Measurements from ENCODE around the gene JPH2.

DNA sequence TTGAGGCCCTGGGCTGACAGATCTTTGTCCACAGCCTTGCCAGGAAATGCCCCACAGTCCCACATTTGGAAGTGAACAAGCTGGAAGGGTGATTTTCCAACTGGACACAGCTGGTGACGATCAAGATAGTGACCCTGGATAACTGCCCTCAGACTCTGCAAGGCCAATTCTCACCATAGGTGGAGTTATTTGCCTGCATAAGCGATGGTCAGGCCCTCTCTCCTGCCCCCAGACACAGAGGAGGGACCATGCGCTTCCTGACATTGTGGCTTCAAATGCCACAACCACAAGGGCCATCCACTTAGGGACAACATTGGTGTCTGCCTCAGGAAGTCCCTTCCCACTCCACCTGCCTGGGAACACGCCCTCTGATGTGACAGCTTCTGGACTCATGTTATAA, 96.0 kb downstream of the JPH2 start:
- TF ChIP-seq, protein P1, sequence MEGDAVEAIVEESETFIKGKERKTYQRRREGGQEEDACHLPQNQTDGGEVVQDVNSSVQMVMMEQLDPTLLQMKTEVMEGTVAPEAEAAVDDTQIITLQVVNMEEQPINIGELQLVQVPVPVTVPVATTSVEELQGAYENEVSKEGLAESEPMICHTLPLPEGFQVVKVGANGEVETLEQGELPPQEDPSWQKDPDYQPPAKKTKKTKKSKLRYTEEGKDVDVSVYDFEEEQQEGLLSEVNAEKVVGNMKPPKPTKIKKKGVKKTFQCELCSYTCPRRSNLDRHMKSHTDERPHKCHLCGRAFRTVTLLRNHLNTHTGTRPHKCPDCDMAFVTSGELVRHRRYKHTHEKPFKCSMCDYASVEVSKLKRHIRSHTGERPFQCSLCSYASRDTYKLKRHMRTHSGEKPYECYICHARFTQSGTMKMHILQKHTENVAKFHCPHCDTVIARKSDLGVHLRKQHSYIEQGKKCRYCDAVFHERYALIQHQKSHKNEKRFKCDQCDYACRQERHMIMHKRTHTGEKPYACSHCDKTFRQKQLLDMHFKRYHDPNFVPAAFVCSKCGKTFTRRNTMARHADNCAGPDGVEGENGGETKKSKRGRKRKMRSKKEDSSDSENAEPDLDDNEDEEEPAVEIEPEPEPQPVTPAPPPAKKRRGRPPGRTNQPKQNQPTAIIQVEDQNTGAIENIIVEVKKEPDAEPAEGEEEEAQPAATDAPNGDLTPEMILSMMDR (IDR thresholded peaks at IDR 0.05; ENCODE audit: low read depth, low read length) = no peak
- TF ChIP-seq EZH2phosphoT487 (IDR thresholded peaks at IDR 0.05; ENCODE audit: low read depth) = no peak

All from OCI-LY3 (cell line).